ENCODE measurements around the gene PLA2R1. TPM values are rescaled to one million over a fixed set of nuclear protein-coding genes. Genes with fewer than 3 reads are reported as not detected.

The PLA2R1 gene
- polyA plus RNA-seq, 1 experiment: 2.0 TPM

- Histone ChIP-seq H3K27ac (ENCODE audit: low read depth, low read length) (no peak overlapping the region), H3K4me3 (ENCODE audit: low read depth, low read length) (no peak overlapping the region), H3K27me3 (ENCODE audit: control insufficient read depth, insufficient read depth, low read length) (peaks cover 6% of the 10 kb centered on the region), H3K9me3 (ENCODE audit: control insufficient read depth, insufficient read depth, low read length) (no peaks in the 10 kb centered on the region)
- POLR2A ChIA-PET: no interaction called here
- CTCF ChIA-PET: no interaction called here
- TF ChIP-seq CTCF (IDR thresholded peaks at IDR 0.05; ENCODE audit: low read depth, low read length): no peak
- no peak for DNase-seq (ENCODE audit: low read depth, low spot score)
Measured at GRCh38 chr2:160068906-160069305, 6.5 kb upstream of the PLA2R1 start.

- TF ChIP-seq CTCF (IDR thresholded peaks at IDR 0.05; ENCODE audit: low read depth, low read length): no peak
- Histone ChIP-seq H3K27me3 (ENCODE audit: control insufficient read depth, insufficient read depth, low read length) (peaks cover 29% of the 10 kb centered on the region), H3K27ac (ENCODE audit: low read depth, low read length) (no peak overlapping the region), H3K9me3 (ENCODE audit: control insufficient read depth, insufficient read depth, low read length) (no peaks in the 10 kb centered on the region; the same call in 1 of the 2 replicates), H3K4me3 (ENCODE audit: low read depth, low read length) (no peak overlapping the region)
- POLR2A ChIA-PET: no interaction called here
- CTCF ChIA-PET: no interaction called here
- DNase-seq (ENCODE audit: low read depth, low spot score): no peak
Measured at GRCh38 chr2:160064916-160065315, 2.5 kb upstream of the PLA2R1 start.

GRCh38 chr2:160063879-160064612 is 1.6 kb upstream of the PLA2R1 start:
- no peak overlapping the region for H3K27ac ChIP-seq (ENCODE audit: low read depth, low read length)

GRCh38 chr2:160063271-160063670 is 856 bp upstream of the PLA2R1 start:
- DNase-seq (ENCODE audit: low read depth, low spot score): no peak
- CTCF ChIA-PET: no interaction called here

More at GRCh38 chr2:160063879-160064612, 1.6 kb upstream of the PLA2R1 start:
- DNase-seq (ENCODE audit: low read depth, low spot score): no peak
- H3K4me3 ChIP-seq (ENCODE audit: low read depth, low read length): no peak overlapping the region
- POLR2A ChIA-PET: no interaction called here
- H3K9me3 ChIP-seq (ENCODE audit: control insufficient read depth, insufficient read depth, low read length): no peaks in the 10 kb centered on the region; the same call in 1 of the 2 replicates
- CTCF ChIA-PET: no interaction called here
- TF ChIP-seq CTCF (IDR thresholded peaks at IDR 0.05; ENCODE audit: low read depth, low read length): no peak
- H3K27me3 ChIP-seq (ENCODE audit: control insufficient read depth, insufficient read depth, low read length): peaks cover 29% of the 10 kb centered on the region

More at GRCh38 chr2:160063271-160063670, 856 bp upstream of the PLA2R1 start:
- Histone ChIP-seq H3K27me3 (ENCODE audit: control insufficient read depth, insufficient read depth, low read length) (peaks cover 29% of the 10 kb centered on the region), H3K27ac (ENCODE audit: low read depth, low read length) (no peak overlapping the region), H3K4me3 (ENCODE audit: low read depth, low read length) (no peak overlapping the region), H3K9me3 (ENCODE audit: control insufficient read depth, insufficient read depth, low read length) (no peaks in the 10 kb centered on the region; the same call in 1 of the 2 replicates)
- no peak for TF ChIP-seq CTCF (IDR thresholded peaks at IDR 0.05; ENCODE audit: low read depth, low read length)
- POLR2A ChIA-PET: no interaction called here
